ENCODE data around the gene ADAMTS2.

GRCh38 chr5:179331591-179332375, 13.5 kb downstream of the ADAMTS2 start:
- no peak for TF ChIP-seq CTCF (IDR thresholded peaks at IDR 0.05)
- TF ChIP-seq POLR2A (IDR thresholded peaks at IDR 0.05): no peak
